Activated naive CD4-positive, alpha-beta T cell treated with anti-CD3 and anti-CD28 coated beads, Interleukin-2, amount 50 U/mL, for 16 hours (primary cell): ENCODE measurements around the gene SRRM1.
"Not testable (repeated sequence)": the region's sequence is repeated elsewhere in the genome, so short reads cannot be mapped to it uniquely, and the experiment has no call there.

Experiments used
- DNase-seq: peaks from one replicate; pipeline ENCODE4 v3.0.0-alpha.2; 2020

The SRRM1 gene

DNA sequence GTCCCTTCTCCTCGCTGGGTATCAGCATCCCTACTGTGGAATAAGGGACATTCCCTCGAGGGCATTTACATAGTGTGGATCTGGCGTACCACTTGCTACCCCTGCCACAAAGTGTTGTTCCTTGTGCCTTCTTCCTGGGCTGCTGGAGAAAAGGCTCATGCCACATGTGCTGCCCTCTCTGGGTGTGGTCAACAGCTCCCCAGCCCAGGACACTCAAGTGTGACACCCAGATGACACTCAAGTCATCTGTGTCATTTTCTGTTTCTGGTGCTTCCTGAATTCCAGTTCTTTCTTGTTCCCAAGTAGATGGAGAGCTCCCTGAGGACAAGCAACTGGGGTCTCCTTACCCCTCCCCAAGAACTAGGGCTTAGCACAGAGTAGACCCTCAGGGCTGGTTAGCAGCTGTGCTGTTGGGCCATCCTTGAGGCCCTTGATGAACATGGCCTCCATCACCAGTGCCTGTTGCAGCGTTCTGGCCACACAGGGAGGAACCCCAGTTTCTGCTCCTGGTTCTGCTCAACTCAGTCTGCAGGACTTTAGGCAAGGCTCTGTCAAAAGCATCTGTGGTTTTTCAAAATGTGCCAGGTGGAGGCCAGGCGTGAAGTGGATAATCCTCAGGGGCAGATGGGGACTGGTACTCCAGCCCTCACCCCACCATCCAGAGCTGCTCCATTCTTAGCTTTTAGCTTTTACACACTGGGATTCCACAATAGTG is 53.1 kb downstream of the SRRM1 start:
- no peak for DNase-seq

DNA sequence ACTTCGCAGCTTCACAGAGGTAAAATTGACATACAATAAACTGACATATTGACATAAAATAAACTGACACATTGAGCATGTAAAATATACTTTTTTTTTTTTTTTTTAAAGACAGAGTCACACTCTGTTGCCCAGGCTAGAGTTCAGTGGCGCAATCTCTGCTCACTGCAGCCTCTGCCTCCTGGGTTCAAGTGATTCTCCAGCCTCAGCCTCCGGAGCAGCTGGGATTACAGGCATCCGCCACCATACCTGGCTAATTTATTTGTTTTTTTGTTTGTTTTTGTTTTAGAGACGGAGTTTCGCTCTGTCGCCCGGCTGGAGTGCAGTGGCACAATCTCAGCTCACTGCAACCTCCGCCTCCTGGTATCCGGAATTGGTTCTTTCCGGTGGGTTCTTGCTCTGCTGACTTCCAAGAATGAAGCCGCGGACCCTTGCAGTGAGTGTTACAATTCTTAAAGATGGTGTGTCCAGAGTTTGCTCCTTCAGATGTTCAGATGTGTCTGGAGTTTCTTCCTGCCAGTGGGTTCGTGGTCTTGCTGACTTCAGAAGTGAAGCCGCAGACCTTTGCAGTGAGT is 53.7 kb downstream of the SRRM1 start:
- no peak for DNase-seq

DNA sequence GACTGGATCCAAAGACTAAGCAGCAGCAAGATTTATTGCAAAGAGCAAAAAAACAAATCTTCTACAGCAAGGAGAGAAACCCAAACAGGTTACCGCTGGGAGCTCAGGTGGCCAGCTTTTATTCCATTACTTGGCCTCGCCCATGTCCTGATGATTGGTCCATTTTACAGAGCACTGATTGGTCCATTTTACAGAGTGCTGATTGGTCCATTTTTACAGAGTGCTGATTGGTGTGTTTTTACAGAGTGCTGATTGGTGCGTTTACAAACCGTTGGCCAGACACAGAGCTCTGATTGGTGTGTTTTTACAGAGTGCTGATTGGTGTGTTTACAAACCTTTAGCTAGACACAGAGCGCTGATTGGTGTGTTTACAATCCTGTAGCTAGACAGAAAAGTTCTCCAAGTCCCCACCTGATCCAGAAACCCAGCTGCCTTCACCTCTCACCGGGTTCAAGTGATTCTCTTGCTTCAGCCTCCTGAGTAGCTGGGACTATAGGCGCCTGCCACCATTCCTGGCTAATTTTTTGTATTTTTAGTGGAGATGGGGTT is 54.4 kb downstream of the SRRM1 start:
- DNase-seq, result not testable (repeated sequence)

DNA sequence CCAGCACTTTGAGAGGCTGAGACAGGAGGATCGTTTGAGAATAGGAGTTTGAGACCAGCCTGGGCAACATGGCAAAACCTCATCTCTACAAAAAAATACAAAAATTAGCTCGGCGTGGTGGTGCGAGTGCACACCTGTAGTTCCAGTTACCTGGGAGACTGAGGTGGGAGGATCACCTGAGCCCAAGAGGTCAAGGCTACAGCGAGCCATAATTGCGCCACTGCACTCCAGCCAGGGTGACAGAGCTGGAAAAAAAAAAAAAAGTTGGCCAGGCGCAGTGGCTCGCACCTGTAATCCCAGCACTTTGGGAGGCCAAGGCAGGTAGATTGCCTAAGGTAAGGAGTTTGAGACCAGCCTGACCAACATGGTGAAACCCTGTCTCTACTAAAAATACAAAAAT is 55.2 kb downstream of the SRRM1 start:
- not testable (repeated sequence) for DNase-seq

DNA sequence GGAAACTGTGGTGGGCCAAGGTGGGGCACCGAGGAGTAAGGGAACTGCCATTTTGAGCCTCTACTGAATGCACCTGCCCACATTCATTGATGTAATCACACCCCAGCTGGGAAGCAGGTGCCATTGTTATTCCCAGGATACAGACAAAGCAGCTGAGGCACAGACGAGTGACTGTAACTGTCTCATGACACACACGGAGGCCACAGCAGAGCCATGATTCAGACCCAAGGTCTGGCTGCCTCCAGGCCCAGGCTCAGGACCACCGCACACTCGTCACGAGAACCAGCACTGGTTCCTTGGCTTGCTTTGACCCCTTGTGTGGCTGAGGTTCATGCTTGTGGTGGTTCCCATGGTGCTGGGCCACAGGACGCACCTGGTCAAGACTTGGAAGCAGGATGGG is 56.5 kb downstream of the SRRM1 start:
- no peak for DNase-seq

DNA sequence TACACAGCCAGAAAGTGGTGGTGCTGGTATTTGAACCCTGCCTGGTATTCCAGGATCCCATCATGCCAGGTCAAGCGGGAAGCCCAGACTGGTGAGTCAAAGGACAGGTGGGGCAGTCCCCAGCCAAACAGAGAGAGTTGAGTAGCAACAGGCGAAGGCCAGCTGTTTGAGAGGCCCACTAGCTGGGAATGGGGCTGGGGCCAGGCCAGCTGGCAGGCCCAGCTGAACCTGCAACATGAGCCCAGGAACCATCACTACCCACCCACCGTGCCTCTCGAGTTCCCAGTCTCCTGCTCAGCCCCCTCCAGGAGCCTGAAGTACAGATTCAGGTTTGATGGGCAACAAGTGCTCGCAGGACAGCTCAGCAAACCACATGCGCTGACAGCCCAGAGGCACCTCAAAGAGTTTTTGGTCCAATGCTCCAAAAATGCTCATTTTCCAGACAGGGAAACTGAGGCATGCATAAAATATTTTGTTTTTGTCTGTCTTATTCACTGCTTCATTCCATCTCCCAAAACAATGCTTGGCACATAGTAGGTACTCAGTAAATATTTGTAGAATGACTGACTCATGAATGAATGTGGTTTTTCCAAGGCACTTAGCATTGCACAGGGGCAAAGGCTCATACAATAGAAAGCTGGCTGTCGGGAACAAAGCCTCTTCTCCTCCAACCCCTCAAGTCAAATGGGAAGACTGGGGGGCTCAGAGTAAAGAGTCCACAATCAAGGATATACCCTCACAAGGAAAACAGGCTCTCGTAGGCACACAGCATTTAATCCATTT is 59.6 kb downstream of the SRRM1 start:
- no peak for DNase-seq

DNA sequence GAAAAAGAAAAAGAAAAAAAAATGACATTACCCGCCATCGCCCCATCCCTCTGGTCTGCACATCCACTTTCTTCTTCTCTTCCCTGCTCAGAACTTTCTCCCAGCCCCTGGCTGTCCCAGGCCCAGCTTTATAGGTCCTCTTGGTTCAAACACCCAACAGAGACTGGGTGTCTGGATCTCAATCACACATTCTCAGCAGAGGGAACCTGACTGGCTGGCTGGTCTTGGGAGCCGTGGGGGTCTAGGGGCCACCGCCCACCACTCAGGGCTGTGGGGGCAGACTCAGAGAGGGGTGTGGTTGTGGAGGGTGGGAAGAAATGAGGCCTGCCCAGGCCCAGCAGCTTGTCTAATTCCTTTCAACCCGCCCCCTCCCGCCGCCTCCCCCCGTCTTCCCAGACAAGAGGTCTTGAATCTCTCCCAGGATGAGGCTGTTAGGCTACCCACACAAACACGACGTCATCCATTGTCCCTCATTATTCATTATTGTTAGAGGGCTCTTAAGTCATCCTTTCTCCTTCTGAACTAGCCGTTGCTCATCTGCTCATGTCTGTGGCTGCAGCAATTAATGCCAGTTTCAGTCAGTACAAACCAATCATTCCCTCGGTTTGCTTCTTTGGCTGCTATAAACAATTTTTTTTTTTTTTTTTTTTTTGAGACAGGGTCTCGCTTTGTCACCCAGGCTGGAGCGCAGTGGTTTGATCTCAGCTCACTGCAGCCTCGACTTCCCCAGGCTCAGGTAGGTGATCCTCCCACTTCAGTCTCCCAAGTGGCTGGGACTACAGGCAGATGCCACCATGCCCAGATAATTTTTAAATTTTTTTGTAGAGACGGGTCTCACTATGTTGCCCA is 61.5 kb downstream of the SRRM1 start:
- no peak for DNase-seq

DNA sequence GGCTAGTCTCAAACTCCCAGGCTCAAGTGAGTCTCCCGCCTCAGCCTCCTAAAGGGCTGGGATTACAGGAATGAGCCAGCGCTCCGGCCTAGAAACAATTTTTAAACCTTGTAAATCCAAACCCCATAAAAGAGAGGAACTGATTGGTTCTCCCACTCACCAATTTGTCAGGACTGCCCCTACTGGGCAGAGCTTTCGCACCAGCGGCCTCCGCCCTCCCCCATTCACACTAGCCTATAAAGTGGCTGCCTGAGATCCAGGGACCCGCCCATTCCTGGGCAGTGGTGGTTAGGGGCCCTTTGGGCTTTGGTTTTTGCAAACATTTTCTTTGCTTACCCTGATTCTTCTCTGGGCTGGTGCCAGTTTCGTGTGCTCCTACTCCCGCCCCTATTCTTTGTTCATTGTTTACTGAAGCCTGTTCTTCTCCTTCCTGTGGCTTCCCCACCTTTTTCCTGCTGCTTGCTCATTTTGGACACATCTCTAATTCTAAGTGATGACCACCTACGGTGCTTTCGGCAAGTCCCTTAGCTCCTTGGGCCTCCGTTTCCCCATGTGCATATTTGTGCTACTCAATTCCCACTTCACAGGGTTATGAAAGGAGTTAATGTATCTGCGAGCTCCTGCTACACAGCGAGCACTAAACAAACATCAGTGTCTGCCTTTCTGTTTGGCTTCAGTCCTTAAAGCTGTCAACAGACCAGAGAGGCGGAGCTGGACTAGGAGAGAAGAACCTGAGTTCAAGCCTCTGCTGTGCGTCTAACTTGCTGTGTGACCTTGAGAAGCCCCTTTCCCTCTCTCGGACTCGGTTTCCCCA is 62.4 kb downstream of the SRRM1 start:
- peak; percentile 20 for DNase-seq

DNA sequence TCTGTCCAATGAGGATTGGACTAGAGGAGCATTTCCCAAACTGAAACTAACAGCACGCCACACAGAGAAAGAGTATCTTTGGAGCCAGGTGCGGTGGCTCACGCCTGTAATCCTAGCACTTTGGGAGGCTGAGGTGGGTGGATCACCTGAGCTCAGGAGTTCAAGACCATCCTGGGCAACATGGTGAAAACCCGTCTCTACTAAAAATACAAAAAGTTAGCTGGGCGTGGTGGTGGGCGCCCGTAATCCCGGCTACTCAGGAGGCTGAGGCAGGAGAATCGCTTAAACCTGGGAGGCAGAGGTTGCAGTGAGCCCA is 62.9 kb downstream of the SRRM1 start:
- not testable (repeated sequence) for DNase-seq

DNA sequence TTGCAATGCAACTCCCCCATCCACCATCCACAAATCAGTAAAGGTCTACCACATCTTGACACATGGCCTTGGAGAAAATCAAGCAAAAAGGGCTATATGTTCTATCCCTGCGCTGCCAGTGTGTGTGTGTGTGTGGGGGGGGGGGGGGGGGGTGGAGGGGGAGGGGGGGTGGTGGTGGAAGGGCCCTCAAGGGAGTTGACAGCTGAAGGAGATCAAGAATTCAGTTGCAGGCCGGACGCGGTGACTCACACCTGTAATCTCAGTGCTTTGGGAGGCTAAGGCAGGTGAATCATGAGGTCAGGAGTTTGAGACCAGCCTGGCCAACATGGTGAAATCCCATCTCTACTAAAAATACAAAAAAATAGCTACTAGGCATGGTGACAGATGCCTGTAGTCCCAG is 64.6 kb downstream of the SRRM1 start:
- no peak for DNase-seq

DNA sequence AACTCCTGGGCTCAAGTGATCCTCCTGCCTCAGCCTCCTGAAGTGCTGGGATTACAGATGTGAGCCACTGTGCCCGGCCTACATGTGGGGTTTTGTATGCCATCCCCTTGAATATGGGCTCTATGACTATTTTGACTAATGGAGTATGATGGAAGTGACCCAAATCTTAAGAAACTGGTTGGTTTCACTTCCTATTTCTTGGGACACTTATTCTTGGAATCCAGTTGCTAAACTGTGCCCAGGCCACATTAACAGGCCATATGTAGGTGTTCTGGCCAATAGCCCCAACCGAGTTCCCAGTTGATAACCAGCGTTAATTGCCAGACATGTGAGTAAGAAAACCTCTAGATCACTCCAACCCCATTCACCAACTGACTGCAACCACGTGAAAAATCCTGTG is 65.8 kb downstream of the SRRM1 start:
- DNase-seq, result no peak

DNA sequence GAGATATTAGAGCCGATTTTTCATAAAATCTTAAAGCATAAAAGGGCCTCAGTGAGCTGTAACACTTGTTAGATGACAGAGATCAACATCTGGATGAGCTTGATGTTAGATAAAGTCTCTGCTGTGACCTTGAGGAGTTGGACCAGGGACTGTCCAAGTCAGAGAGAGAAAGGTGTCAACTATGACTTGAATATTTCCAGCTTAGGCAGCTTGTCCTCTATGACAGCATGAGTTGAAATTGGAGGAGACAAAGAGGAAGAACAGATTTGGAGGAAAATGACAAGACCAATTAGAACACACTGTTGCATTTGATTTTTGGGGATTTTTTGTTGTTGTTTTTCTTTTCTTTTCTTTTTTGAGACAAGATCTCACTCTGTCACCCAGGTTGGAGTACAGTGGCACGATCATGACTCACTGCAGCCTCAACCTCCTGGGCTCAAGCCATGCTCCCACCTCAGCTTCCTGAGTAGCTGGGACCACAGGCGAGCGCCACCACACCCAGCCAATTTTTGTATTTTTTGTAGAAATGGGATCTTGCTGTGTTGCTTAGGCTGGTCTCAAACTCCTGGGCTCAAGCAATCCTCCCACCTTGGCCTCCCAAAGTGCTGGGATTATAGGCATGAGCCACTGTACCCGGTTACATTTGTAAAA is 66.8 kb downstream of the SRRM1 start:
- no peak for DNase-seq

DNA sequence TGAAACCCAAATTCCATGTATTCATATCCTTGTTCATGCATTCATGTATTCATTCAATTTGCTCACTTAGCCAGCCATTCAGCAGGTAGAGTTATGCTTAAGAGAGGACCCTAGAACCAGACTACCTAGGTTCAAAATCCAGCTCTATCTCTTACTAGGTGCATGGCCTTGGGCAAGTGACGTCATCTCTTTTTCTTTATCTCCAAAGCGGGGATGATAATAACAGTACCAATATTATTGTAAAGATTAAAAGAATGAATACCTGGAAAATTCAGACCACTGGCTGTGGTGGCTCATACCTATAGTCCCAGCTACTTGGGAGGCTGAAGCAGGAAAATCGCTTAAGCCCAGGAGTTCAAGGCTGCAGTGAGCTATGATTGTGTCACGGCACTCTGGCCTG is 68.2 kb downstream of the SRRM1 start:
- no peak for DNase-seq

DNA sequence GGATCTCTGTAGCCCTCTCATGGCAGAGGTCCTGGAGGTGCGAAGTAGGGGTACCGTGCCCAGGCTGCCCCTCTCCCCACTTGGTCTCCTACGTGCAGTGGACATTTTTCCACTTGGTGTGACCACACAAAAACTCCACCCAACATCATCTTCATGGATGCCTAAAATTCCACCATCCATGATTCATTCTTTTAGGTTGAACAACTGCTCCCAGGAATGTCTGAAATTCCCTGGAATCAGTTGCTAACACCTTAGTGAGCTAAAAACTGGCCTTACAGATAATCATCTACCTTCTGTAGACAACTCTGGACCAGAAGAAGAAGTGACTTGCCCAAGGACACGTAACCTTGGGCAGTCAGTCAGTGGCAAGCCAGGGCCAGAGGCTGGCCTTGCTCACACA is 70.1 kb downstream of the SRRM1 start:
- no peak for DNase-seq

DNA sequence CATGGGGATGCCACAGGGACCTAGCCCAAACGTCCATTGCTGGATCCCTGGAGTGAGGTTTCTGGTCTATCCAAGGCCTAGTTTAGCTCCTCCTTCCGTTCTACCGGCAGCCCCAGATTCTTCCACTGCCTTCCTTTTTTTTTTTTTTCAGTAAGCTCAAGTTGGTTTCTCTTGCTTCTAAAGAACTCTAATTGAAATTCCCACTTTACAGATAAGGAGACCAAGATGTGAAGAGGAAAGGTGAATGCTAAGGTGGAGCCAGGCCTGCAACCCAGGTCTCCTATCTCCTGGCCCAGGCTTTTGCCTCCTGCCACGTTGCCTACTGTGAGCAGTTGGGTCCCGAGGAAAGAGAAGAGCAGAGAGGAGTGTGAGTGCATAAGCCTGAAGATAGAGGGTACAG is 70.6 kb downstream of the SRRM1 start:
- DNase-seq, result no peak

DNA sequence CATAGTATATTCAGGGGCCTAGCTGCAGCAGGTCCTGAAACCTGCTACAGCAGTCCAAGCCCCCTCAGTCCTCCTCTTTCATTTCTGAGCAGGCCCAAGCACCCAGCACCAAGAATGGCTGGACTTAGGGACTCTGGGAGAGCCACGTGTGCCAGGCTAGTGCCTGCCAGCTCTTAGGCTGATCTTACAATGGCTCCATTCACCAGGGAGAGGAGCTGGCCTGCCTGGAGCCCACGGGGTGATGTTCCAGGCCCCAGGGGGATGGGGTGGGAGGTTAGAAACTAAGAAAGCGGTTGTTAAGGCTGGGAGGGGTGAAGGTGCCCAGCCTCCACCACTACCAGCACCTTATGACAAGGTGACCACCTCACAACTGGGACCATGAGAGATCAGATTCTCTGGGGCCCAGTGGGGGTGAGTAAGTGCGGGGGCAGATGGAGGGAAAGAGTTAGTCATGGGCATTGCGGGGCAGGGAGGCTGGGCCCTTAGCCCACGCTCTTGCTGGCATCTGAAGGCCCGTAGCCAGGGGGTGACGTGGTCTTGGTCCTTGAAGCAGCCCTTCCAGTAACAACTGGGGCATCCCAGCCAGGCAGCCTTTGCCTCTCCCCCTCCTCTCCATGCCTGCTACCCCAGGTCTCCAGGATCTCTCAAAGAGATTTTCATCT is 71.9 kb downstream of the SRRM1 start:
- no peak for DNase-seq

DNA sequence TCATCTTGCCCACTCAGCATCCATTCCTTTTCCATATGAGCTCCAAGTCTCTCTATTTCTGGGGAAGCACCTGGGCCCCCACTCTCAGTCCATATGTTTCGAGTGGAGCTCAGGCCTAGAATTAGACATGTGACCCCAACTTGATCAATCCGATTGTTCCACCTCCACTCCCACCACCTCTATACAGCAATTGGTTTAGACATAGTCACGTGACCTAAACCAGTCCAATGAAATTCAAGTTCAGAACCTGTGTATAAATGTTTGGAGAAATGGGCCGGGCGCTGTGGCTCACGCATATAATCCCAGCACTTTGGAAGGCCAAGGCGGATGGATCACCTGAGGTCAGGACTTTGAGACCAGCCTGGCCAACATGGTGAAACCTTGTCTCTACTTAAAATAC is 72.6 kb downstream of the SRRM1 start:
- no peak for DNase-seq

DNA sequence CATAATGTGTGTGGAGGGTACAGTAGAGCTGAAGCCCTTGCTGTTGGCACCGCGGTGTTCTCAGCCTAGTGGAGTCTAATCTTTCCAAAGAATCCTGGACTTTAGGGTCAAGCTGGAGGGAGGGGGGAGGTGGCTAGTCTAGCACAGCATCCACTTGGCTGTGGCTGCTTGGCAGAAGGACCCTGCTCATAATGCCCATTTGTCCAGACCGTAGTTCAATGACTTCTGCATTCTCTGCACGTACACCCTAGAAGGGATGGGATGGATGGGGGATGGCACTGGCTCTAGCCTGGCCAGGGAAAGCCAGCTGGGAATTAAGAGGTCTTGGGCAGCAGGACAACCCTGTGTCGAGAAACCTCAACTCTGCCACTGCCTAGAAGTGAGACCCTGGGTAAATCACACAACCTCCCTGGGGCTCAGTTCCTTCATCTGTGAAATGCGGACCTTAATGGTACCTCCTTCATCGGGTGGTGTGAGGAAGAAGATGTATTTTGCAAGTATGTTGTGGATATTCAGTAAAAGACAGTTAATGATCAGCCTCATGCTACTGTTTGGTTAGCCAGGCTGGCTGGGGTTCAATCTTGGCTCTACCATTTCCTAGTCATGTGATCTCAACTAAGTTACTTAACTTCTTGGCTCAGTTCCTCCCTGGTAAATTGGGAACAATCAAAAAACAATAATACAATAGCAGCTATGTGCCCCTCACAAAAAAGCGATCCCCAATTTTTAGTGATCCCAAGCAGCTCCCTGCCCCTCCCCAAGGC is 75.0 kb downstream of the SRRM1 start:
- DNase-seq, result no peak

DNA sequence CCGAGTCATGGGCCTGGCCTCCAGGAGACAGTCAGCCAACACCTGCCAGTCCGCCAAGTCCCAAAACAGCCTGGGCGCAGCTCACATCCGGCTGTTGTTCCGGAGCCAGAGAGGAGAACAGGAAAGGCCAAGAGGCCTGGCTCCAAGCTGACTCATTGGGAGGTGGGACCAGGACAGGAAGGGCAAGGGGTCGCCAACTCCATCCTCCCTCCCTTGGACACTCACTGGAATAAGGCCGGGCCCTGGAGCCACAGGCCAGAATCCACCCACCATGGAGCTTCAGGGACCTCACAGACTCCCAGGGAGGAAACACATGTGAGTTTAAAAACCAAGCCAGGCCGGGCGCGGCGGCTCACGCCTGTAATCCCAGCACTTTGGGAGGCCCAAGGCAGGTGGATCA is 77.0 kb downstream of the SRRM1 start:
- DNase-seq, result no peak

DNA sequence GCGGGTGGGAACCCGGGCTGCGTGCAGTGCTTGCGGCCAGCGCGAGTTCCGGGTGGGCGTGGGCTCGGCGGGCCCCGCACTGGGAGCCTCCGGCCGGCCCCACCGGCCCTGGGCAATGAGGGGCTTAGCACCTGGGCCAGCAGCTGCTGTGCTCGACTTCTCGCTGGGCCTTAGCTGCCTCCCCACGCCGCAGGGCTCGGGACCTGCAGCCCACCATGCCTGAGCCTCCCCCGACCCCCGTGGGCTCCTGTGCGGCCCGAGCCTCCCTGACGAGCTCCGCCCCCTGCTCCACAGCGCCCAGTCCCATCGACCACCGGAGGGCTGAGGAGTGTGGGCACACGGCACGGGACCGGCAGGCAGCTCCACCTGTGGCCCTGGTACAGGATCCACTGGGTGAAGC is 78.4 kb downstream of the SRRM1 start:
- DNase-seq, result no peak
